GM10847 (cell line): ENCODE data around the gene PIBF1.

Experiments used
- POLR2A ChIP-seq: IDR thresholded peaks from 2 replicates; pipeline ENCODE4 v1.6.1; 2011; ENCODE audit not compliant: insufficient read length; ENCODE audit errors: extremely low read depth

PIBF1 gene

GRCh38 chr13:73058736-73059459, 277.0 kb downstream of the PIBF1 start, which contains the start of gene KLF5:
KLF5 (plus strand) TSS chr13:73059005; CDS start chr13:73059328, 323 bp downstream.
- TF ChIP-seq POLR2A = peak; percentile 41

- TF ChIP-seq POLR2A = no peak
Observed at GRCh38 chr13:73059460-73060250, 277.7 kb downstream of the PIBF1 start.

DNA sequence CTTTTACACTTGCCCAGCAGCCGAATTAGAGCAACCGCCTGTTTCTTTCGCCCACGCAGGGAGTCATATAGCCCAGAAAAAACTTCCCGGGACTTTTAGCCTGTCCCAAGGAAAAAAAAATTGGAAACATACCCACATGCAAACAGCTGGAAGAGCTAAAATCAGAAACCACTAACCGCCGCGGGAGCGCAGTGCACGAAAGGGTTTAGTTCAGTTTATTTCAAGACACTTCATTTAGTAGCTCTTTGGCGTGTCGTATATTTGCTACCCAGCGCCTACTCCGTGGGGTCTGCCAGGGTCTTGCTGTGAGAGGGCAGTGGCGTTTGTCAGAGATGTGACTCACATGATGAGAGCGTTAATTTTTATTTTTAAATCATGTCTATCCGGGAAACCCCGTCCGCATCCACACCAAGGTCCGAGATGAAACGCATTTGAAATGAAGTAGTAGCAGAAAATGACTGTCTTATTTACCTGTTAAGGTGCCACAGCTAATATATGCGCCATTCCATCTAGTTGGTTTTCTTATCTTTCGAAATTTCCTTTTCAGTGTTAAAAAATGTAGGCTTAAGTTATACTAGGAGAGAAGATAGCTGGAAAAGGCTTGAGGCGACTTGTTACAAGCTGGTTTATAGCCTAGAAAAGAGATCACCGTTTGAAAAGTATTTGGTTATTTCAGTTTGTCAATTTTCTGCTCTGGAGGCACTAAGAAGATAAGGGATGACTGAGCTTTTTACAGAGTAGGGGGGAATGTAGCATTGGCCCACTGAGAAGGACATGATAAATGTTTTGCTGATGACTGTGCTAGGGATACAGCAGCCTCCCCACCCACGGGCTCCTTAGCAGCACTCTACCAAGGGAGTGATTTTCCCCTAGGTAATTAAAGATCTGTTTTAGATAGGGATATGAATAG, 278.6 kb downstream of the PIBF1 start:
- TF ChIP-seq POLR2A = no peak

DNA sequence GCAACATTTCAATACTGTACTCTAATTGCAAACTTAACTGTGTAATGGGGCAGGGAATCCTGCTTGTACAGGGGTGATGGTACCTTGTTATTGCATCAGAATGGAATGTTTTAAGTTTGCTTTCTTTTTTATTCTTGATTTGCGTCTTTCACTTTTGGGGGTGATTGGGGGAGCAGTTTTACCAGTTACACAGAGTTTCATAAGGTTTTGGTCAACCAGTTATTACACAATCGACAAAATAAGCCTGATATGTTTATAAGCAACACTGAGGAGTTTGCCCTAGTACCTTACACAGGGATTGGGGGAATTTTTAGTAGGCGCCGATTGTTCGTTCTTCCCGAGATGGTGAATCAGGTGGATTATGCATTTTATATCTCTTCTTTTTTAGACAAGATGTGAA, 279.5 kb downstream of the PIBF1 start:
- TF ChIP-seq POLR2A = no peak

DNA sequence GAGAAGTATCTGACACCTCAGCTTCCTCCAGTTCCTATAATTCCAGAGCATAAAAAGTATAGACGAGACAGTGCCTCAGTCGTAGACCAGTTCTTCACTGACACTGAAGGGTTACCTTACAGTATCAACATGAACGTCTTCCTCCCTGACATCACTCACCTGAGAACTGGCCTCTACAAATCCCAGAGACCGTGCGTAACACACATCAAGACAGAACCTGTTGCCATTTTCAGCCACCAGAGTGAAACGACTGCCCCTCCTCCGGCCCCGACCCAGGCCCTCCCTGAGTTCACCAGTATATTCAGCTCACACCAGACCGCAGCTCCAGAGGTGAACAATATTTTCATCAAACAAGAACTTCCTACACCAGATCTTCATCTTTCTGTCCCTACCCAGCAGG, 279.9 kb downstream of the PIBF1 start:
- TF ChIP-seq POLR2A = no peak

DNA sequence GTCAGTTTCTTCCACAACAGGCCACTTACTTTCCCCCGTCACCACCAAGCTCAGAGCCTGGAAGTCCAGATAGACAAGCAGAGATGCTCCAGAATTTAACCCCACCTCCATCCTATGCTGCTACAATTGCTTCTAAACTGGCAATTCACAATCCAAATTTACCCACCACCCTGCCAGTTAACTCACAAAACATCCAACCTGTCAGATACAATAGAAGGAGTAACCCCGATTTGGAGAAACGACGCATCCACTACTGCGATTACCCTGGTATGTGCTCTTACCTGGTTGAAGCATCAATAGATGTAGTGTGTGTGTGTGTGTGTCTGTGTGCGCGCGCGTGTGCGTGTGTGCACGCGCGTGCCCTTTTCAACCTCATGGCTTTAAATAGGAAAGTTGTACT, 280.5 kb downstream of the PIBF1 start:
- TF ChIP-seq POLR2A = no peak

DNA sequence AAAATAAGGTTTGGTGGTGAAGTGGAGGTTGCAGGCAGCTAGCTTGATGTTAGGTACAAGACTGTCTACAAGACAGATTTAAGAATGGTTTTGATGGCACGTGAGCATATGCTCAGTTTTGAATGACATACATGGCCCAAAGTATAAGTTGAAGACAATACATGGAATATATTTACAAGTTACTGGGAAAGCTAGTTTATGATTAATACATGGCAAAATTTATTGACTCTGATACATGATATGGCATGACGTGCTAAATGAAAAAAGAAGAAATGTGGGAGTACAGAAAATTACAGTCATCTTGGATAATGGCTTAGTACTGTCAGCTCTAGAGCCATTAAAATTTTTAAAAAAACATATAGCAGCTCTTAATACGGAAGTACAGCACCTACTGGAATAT, 281.2 kb downstream of the PIBF1 start:
- no peak for TF ChIP-seq POLR2A

- no peak for TF ChIP-seq POLR2A
Observed at GRCh38 chr13:73065036-73065435, 283.1 kb downstream of the PIBF1 start.

- TF ChIP-seq POLR2A = no peak
Observed at GRCh38 chr13:73065665-73066340, 283.9 kb downstream of the PIBF1 start.
